ENCODE measurements around the gene GRIK2.
"Not testable (repeated sequence)": the region's sequence is repeated elsewhere in the genome, so short reads cannot be mapped to it uniquely, and the experiment has no call there.

Gene GRIK2

GRCh38 chr6:101393251-101393828 is at the start of gene GRIK2:
Gene GRIK2, plus strand, starts transcription at chr6:101393708.
- no peak for DNase-seq

GRCh38 chr6:101344885-101345284 is 48.6 kb upstream of the GRIK2 start:
- DNase-seq: no peak

- DNase-seq: no peak
Measured at GRCh38 chr6:101348816-101349215, 44.7 kb upstream of the GRIK2 start.

GRCh38 chr6:101350631-101351030 is 42.9 kb upstream of the GRIK2 start:
- DNase-seq: not testable (repeated sequence)

GRCh38 chr6:101351173-101351572 is 42.3 kb upstream of the GRIK2 start:
- no peak for DNase-seq

GRCh38 chr6:101352316-101352715 is 41.2 kb upstream of the GRIK2 start:
- no peak for DNase-seq

- no peak for DNase-seq
Measured at GRCh38 chr6:101365181-101365580, 28.3 kb upstream of the GRIK2 start.

- no peak for DNase-seq
Measured at GRCh38 chr6:101379926-101380325, 13.6 kb upstream of the GRIK2 start.

- DNase-seq: no peak
Measured at GRCh38 chr6:101380897-101381630, 12.4 kb upstream of the GRIK2 start.

GRCh38 chr6:101383747-101384146 is 9.8 kb upstream of the GRIK2 start:
- not testable (repeated sequence) for DNase-seq

GRCh38 chr6:101386982-101387381 is 6.5 kb upstream of the GRIK2 start:
- DNase-seq: no peak

- no peak for DNase-seq
Measured at GRCh38 chr6:101391772-101392585, 1.5 kb upstream of the GRIK2 start.

GRCh38 chr6:101392586-101393230 is 800 bp upstream of the GRIK2 start:
- DNase-seq: no peak

GRCh38 chr6:101393829-101394251 is 332 bp downstream of the GRIK2 start:
- DNase-seq: no peak

- no peak for DNase-seq
Measured at GRCh38 chr6:101394936-101395335, 1.4 kb downstream of the GRIK2 start.

- DNase-seq: no peak
Measured at GRCh38 chr6:101395345-101395744, 1.8 kb downstream of the GRIK2 start.

GRCh38 chr6:101396548-101397173 is 3.2 kb downstream of the GRIK2 start:
- DNase-seq: peak; percentile 7

GRCh38 chr6:101397199-101397598 is 3.7 kb downstream of the GRIK2 start:
- DNase-seq: no peak

- no peak for DNase-seq
Measured at GRCh38 chr6:101398716-101399615, 5.5 kb downstream of the GRIK2 start.

- DNase-seq: no peak
Measured at GRCh38 chr6:101399616-101400162, 6.2 kb downstream of the GRIK2 start.

Measured in CD4-positive, alpha-beta T cell treated with Interleukin-12 subunit alpha and Interleukin-12 subunit beta, for 1 hour (primary cell).